ENCODE results near the gene CDC34. TPM values are rescaled to one million over a fixed set of nuclear protein-coding genes. Genes with fewer than 3 reads are reported as not detected.

CDC34 gene
- polyA plus RNA-seq, 2 donors: 45.2 to 68.7 TPM

DNA sequence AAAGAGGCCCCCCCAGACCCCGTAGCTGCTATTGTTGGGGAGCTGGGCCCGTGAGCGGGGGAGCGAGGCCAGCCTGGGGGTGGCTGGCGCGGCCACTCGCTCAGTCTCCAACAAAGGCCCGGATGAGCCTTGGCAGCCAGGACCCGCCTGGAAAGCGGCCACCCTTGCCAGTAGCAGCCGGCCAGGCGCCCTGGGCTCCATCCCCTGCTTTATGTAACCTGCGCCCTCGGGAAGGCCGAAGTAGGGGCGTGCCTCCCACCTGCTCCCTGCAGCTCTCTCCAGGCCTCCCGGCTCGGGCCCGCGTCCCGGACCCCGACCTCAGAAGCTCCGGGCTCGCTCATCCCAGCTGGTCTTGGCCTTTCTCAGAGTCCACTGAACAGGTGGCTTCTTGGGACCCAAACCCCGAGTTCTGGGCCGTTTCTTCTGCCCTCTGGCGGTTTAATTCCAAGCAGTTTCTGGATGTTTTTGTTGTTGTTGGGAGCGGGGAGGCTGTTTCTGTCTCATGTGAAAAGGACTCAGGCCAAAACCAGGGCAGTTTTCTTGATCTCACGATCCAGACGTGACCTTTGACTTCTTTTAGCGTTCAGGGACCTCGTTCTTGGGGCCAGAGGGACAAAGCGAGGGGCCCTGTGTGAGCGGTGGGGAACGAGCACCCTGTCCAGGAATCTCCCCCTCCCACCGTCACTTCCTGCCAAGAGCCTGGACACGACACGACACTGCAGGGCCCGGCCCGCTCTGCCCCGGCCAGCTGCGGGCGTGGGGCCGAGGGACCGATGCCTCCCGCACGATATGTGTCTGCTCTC is 1.2 kb downstream of the CDC34 start:
- WGBS, 2 donors: 1% methylated on average over 45 to 47 of the region's 47 CpGs
- Histone ChIP-seq H3K27me3 (ENCODE audit: control insufficient read depth in 1 of 2, insufficient read depth in 2 of 2, low read length in 2 of 2) (no peaks in the 10 kb centered on the region), H3K9me3 (ENCODE audit: control insufficient read depth in 2 of 2, insufficient read depth in 1 of 2, low read depth in 1 of 2, low read length in 1 of 2) (no peaks in the 10 kb centered on the region), H3K4me1 (ENCODE audit: control insufficient read depth in 2 of 2, insufficient read depth in 2 of 2, low read length in 1 of 2) (peaks cover 3 to 19% of the 10 kb centered on the region in 2 donors), H3K36me3 (ENCODE audit: control insufficient read depth in 2 of 2, insufficient read depth in 2 of 2, low read length in 1 of 2) (peaks cover 0 to 18% of the 10 kb centered on the region in 2 donors), H3K27ac (ENCODE audit: low read depth in 2 of 2, low read length in 1 of 2) (peak overlapping the region; percentile 74 to 95), H3K4me3 (ENCODE audit: low read depth in 1 of 2, low read length in 2 of 2) (peak overlapping the region; percentile 94 to 98)

DNA sequence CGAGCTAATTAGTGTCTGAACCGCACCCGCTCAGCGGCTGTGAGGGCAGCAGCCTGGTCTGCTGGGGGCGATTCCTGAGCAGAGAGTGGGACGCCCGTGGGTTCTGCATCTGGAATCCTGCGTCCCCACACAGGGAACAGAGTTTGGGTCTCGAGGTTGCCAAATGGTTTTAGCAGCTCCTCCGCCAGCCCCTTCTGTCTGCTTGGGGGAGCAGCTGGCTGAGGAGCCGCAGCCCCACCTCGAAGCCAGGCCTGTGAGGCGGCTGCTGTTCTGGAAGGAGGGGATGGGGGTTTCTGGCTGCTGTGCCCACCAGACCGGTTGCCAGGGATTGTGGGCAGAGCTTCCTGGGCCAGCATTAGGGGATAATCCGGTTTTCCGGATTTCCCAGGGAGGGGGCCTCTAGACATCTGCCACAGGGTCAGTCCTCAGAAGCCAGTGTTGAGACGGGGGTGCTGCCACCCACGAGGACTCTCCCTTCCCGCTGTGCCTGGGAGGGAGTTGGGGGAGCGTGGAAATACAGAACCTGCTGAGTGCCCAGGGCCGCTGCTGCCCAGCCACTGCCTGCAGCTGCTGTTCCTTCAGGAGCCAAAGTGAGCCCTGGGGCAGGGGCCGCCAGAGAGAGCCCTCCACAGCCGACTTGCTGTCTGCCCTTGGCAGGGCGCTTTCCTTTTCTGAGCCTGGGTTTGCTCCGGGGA is 2.0 kb downstream of the CDC34 start:
- H3K27ac ChIP-seq (ENCODE audit: low read depth in 2 of 2, low read length in 1 of 2): peak overlapping the region; percentile 74 to 95
- H3K27me3 ChIP-seq (ENCODE audit: control insufficient read depth in 1 of 2, insufficient read depth in 2 of 2, low read length in 2 of 2): no peaks in the 10 kb centered on the region
- peaks cover 3 to 19% of the 10 kb centered on the region in 2 donors for H3K4me1 ChIP-seq (ENCODE audit: control insufficient read depth in 2 of 2, insufficient read depth in 2 of 2, low read length in 1 of 2)
- H3K4me3 ChIP-seq (ENCODE audit: low read depth in 1 of 2, low read length in 2 of 2): peak overlapping the region; percentile 94 to 98
- H3K36me3 ChIP-seq (ENCODE audit: control insufficient read depth in 2 of 2, insufficient read depth in 2 of 2, low read length in 1 of 2): peaks cover 0 to 24% of the 10 kb centered on the region in 2 donors
- no peaks in the 10 kb centered on the region for H3K9me3 ChIP-seq (ENCODE audit: control insufficient read depth in 2 of 2, insufficient read depth in 1 of 2, low read depth in 1 of 2, low read length in 1 of 2)
- 28 to 36% methylated on average over 25 of the region's 25 CpGs for WGBS, 2 donors

DNA sequence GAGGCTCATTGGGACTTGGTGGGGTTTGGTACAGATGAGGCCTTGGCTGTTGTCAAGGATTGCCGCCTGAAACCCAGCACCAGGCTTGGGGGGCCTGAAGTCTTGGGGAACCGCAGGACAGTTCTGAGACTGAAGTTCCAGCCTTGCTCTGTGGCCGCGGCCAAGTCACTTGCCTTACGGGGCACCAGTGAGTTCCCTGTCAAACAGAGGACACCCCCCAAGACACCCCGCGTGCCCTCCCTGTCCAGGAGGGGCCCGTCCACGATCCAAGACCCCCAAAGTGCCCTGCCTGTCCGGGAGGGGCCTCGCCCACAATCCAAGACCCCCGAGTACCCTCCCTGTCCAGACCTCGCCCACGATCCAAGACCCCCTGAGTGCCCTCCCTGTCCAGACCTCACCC is 2.5 kb downstream of the CDC34 start:
- Histone ChIP-seq H3K27ac (ENCODE audit: low read depth in 2 of 2, low read length in 1 of 2) (peak overlapping the region; percentile 0 to 95), H3K4me3 (ENCODE audit: low read depth in 1 of 2, low read length in 2 of 2) (no peak overlapping the region), H3K4me1 (ENCODE audit: control insufficient read depth in 2 of 2, insufficient read depth in 2 of 2, low read length in 1 of 2) (peaks cover 3 to 19% of the 10 kb centered on the region in 2 donors), H3K27me3 (ENCODE audit: control insufficient read depth in 1 of 2, insufficient read depth in 2 of 2, low read length in 2 of 2) (no peaks in the 10 kb centered on the region), H3K36me3 (ENCODE audit: control insufficient read depth in 2 of 2, insufficient read depth in 2 of 2, low read length in 1 of 2) (peaks cover 0 to 30% of the 10 kb centered on the region in 2 donors), H3K9me3 (ENCODE audit: control insufficient read depth in 2 of 2, insufficient read depth in 1 of 2, low read depth in 1 of 2, low read length in 1 of 2) (no peaks in the 10 kb centered on the region)
- WGBS, 2 donors: 80 to 84% methylated on average over 13 to 14 of the region's 14 CpGs

GRCh38 chr19:535017-535835 is 3.7 kb downstream of the CDC34 start:
- H3K27ac ChIP-seq (ENCODE audit: low read depth in 2 of 2, low read length in 1 of 2): peak overlapping the region in 1 of 2 donors; percentile 62

GRCh38 chr19:536031-536880 is 4.7 kb downstream of the CDC34 start:
- H3K27me3 ChIP-seq (ENCODE audit: control insufficient read depth in 1 of 2, insufficient read depth in 2 of 2, low read length in 2 of 2): no peaks in the 10 kb centered on the region
- H3K27ac ChIP-seq (ENCODE audit: low read depth in 2 of 2, low read length in 1 of 2): no peak overlapping the region
- 91 to 93% methylated on average over 55 of the region's 55 CpGs for WGBS, 2 donors
- peaks cover 0 to 42% of the 10 kb centered on the region in 2 donors for H3K36me3 ChIP-seq (ENCODE audit: control insufficient read depth in 2 of 2, insufficient read depth in 2 of 2, low read length in 1 of 2)
- H3K9me3 ChIP-seq (ENCODE audit: control insufficient read depth in 2 of 2, insufficient read depth in 1 of 2, low read depth in 1 of 2, low read length in 1 of 2): no peaks in the 10 kb centered on the region
- H3K4me3 ChIP-seq (ENCODE audit: low read depth in 1 of 2, low read length in 2 of 2): no peak overlapping the region
- peaks cover 3 to 19% of the 10 kb centered on the region in 2 donors for H3K4me1 ChIP-seq (ENCODE audit: control insufficient read depth in 2 of 2, insufficient read depth in 2 of 2, low read length in 1 of 2)

More at GRCh38 chr19:535017-535835, 3.7 kb downstream of the CDC34 start:
- 63 to 66% methylated on average over 16 of the region's 16 CpGs for WGBS, 2 donors
- H3K4me3 ChIP-seq (ENCODE audit: low read depth in 1 of 2, low read length in 2 of 2): no peak overlapping the region
- no peaks in the 10 kb centered on the region for H3K27me3 ChIP-seq (ENCODE audit: control insufficient read depth in 1 of 2, insufficient read depth in 2 of 2, low read length in 2 of 2)
- H3K36me3 ChIP-seq (ENCODE audit: control insufficient read depth in 2 of 2, insufficient read depth in 2 of 2, low read length in 1 of 2): peaks cover 0 to 36% of the 10 kb centered on the region in 2 donors
- H3K9me3 ChIP-seq (ENCODE audit: control insufficient read depth in 2 of 2, insufficient read depth in 1 of 2, low read depth in 1 of 2, low read length in 1 of 2): no peaks in the 10 kb centered on the region
- H3K4me1 ChIP-seq (ENCODE audit: control insufficient read depth in 2 of 2, insufficient read depth in 2 of 2, low read length in 1 of 2): peaks cover 3 to 19% of the 10 kb centered on the region in 2 donors

GRCh38 chr19:536881-537404 is 5.4 kb downstream of the CDC34 start:
- peaks cover 0 to 49% of the 10 kb centered on the region in 2 donors for H3K36me3 ChIP-seq (ENCODE audit: control insufficient read depth in 2 of 2, insufficient read depth in 2 of 2, low read length in 1 of 2)
- no peaks in the 10 kb centered on the region for H3K27me3 ChIP-seq (ENCODE audit: control insufficient read depth in 1 of 2, insufficient read depth in 2 of 2, low read length in 2 of 2)
- no peak overlapping the region for H3K27ac ChIP-seq (ENCODE audit: low read depth in 2 of 2, low read length in 1 of 2)
- H3K4me3 ChIP-seq (ENCODE audit: low read depth in 1 of 2, low read length in 2 of 2): no peak overlapping the region
- H3K9me3 ChIP-seq (ENCODE audit: control insufficient read depth in 2 of 2, insufficient read depth in 1 of 2, low read depth in 1 of 2, low read length in 1 of 2): no peaks in the 10 kb centered on the region
- 96% methylated on average over 26 of the region's 26 CpGs for WGBS, 2 donors
- peaks cover 3 to 19% of the 10 kb centered on the region in 2 donors for H3K4me1 ChIP-seq (ENCODE audit: control insufficient read depth in 2 of 2, insufficient read depth in 2 of 2, low read length in 1 of 2)

- no peaks in the 10 kb centered on the region for H3K9me3 ChIP-seq (ENCODE audit: control insufficient read depth in 2 of 2, insufficient read depth in 1 of 2, low read depth in 1 of 2, low read length in 1 of 2)
- no peak overlapping the region for H3K27ac ChIP-seq (ENCODE audit: low read depth in 2 of 2, low read length in 1 of 2)
- H3K36me3 ChIP-seq (ENCODE audit: control insufficient read depth in 2 of 2, insufficient read depth in 2 of 2, low read length in 1 of 2): peaks cover 0 to 54% of the 10 kb centered on the region in 2 donors
- no peaks in the 10 kb centered on the region for H3K27me3 ChIP-seq (ENCODE audit: control insufficient read depth in 1 of 2, insufficient read depth in 2 of 2, low read length in 2 of 2)
- 89% methylated on average over 40 of the region's 40 CpGs for WGBS, 2 donors
- peaks cover 3 to 10% of the 10 kb centered on the region in 2 donors for H3K4me1 ChIP-seq (ENCODE audit: control insufficient read depth in 2 of 2, insufficient read depth in 2 of 2, low read length in 1 of 2)
- H3K4me3 ChIP-seq (ENCODE audit: low read depth in 1 of 2, low read length in 2 of 2): no peak overlapping the region
These were observed 7.3 kb downstream of the CDC34 start for GRCh38 chr19:538641-539428.

DNA sequence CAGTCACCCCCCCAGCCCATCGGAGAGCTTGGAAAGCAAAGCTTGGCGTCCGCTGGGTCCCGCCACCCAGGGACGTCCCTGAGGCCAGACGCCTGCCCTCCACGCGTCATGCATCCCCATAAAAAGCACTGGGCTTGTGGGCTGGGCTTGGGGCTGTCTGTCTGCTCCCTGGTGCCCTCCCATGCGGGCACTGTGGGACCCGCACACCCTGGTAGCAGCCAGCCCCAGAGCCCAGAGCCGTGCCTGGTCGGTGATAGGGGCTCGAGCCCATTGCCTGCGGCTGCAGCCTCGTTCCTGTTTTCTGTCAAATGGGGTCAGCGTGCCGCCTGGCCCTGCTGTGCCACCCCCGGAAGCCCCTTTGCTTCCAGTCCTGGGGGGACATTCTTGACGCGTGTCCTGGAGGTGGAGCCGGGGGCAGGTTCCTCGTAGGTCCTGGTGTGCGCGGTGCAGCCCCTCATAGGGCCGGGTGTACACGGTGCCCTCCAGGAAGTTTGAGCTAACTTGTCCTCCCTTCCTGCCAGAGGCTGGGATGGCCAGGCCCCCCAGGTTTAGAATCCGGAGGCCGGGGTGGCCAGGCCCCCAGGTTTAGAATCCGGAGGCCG is 8.0 kb downstream of the CDC34 start:
- Histone ChIP-seq H3K27me3 (ENCODE audit: control insufficient read depth in 1 of 2, insufficient read depth in 2 of 2, low read length in 2 of 2) (no peaks in the 10 kb centered on the region), H3K36me3 (ENCODE audit: control insufficient read depth in 2 of 2, insufficient read depth in 2 of 2, low read length in 1 of 2) (peaks cover 0 to 54% of the 10 kb centered on the region in 2 donors), H3K4me3 (ENCODE audit: low read depth in 1 of 2, low read length in 2 of 2) (no peak overlapping the region), H3K9me3 (ENCODE audit: control insufficient read depth in 2 of 2, insufficient read depth in 1 of 2, low read depth in 1 of 2, low read length in 1 of 2) (no peaks in the 10 kb centered on the region), H3K27ac (ENCODE audit: low read depth in 2 of 2, low read length in 1 of 2) (no peak overlapping the region), H3K4me1 (ENCODE audit: control insufficient read depth in 2 of 2, insufficient read depth in 2 of 2, low read length in 1 of 2) (peaks cover 3 to 10% of the 10 kb centered on the region in 2 donors)
- WGBS, 2 donors: 91% methylated on average over 29 to 30 of the region's 30 CpGs
